NCI-H345 (cell line): Measurements from ENCODE around the gene MTHFD1L.
"Not testable (repeated sequence)": the region's sequence is repeated elsewhere in the genome, so short reads cannot be mapped to it uniquely, and the experiment has no call there.

Experiments
- DNase-seq: peaks from one replicate; lab custom pipeline; 2025; lab: John Stamatoyannopoulos, UW

The MTHFD1L gene

GRCh38 chr6:151095538-151096254 lies 230.2 kb downstream of the MTHFD1L start:
- DNase-seq, result no peak

DNA sequence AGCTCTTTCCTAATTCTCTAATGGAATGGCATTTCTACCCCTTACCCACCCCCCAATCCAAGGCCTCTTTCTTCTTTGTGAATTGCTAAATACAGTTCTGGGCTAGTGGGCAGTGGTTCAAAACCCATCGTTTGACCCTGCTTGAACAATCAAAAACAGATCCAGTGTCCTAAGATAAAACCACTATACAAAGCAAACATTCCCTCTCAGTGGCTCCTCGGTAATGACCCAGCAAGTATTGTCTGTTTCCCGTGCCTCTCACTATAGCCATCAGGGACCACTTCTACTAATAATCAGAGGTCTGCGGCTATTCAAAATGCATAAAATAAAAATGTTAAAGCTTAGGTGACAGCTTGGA lies 230.7 kb downstream of the MTHFD1L start:
- DNase-seq, result no peak

DNA sequence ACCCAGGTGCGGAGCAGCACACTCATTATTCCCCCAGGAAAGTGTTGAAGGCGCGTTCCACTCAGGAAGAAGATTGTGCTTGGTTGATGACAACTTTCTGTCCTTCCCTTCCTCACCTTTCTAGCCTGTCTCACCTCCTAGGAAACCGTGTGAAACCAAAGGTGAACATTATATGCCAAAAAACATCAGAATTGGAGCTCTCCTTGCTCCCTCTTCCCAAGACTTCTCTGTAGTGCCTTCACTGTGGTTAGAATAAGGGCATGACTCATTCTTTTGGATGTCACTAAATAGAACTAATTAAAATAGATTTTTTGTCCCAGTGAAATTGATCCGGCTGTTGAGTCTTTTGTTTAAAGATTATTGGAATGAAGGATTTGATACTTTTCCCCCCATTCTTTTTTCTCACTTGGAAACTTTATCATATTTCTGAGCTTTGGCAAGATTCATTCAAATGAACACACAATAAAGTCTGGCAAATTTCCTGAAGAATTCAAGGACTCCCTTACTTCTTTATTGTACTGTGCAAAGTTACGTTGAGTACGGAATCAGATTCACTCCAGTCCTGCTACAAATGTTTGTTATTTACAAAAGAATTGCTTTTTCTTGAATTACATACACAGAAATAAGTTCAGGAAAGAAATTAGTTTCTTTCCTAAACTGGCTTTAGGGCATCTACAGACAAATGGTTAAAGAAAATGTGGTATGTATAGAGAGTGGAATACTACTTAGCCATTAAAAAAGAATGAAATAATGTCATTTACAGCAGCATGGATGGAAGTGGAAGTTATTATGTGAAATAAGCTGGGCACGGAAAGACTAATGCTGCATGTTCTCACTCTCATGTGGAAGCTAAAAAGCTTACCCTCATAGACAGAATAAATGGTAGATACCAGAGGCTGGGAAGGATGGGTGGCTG lies 231.4 kb downstream of the MTHFD1L start:
- DNase-seq, result no peak

DNA sequence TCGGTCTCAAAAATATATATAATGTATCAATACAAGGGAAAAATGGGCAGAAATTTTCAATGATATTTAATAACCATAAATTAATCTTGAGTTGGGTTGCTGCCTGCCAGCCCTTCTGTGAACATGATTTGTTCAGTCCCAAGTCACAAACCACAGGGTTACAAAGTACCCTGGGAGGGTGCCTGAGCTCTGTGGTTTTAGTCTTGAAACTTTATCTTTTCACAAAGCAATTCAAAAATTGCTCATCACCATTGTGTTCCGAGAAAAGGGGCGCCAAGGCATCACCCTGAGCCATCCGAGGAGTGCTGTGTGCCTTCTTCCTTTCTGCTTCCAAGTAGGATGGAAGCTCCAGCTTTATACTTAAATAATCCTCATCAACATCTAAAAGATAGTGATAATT lies 232.7 kb downstream of the MTHFD1L start:
- DNase-seq, result no peak

DNA sequence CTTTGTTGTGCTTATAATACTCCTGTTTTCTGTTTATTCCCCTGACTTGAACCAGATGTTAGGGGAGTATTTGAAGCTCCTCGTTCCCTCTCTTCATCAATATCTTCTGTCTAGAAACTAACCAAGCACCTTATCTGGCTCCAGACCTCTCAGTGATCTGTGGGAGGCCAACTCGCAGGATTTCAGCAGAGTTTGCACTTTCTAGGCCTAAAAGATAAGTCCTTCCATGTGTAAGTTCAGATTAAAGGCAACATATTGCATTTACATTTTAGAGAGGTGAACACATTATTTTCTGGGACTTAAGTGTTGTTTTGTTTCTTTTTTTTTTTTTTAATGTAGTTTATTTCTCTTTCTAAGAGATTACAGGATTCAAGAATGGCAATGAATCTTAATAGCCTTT lies 234.8 kb downstream of the MTHFD1L start:
- no peak for DNase-seq

- no peak for DNase-seq
Measured at GRCh38 chr6:151101161-151101815, 235.8 kb downstream of the MTHFD1L start.

DNA sequence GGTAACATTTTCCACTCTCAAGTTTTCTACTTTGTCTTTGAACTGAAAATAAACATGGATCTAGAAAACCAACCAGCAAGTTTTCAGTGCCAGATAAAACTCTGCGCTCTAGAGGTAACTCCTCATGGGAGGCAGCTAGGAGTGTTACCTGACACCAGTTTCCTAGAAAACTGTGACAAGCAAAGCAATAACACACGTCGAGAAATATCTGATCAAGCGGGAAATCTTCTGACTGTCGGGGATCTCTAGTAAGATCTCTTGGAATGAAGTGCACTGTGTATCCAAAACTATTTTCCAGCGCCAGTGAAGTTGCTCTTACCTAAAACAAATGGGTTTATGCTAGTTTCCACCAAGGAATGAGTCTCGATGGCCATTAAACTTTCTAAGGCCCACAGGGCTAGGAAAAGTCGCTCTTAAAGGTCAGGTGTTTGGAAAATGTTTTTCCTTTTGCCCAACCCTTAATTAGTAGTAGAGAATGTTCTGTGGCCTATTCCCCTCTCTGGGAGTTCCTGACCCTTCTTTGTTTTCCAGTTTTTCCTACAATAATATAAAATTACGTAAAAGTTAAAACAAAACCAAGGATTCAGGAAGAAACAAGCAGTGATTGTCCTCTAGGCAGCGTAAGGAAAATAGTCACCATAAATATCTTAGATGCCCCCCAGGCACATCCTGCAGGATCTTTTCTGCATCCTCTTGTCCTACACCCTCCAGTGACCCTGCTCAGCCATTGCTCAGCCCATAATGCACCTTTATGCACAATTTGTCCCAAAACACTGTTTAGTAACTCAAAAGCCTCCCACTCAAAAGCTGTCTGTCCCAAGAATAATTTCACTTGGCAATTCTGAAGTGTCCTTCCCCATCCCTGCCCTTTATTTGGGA lies 236.6 kb downstream of the MTHFD1L start:
- DNase-seq, result no peak

DNA sequence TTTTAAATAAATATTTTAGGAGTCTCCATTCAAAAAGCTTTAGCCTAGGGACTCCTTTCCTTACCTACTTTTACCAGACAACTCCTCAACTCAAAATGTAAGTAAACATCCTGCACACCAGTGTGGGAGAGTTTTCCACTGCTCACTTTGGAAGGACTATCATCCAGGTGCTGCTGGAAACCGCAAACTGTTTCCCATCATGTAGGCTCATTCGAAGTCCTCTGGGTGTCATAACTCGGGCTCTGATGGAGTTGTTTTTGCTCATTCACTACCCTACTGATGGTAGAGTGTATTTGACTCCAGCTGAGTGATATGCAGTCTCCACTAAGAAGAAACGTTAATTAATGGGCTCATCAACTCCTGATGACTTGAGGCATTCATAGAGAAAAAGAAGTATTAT lies 237.8 kb downstream of the MTHFD1L start:
- no peak for DNase-seq

DNA sequence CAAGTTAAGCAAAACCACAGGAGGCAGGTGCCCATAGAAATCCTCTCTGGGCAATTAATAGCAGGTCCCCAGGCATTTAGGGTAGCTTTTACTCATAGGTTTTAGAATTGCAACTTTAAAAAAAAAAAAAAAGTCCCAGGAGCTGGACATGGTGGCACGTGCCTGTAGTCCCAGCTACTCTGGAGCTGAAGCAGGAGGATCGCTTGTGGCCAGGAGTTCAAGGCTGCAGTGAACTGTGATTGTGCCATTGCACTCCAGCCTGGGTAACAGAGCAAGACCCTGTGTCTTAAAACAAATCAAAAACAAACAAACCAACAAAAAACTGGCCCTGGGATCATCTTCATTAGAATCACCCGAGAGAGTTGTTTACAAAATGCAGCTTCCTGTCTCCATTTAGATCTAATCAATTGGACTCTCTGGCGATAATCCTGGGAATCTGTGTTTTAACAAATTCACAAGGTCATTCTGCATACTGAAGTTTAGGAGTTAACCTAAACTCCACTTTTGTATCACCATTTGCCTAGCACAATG lies 242.5 kb downstream of the MTHFD1L start:
- no peak for DNase-seq

- no peak for DNase-seq
Measured at GRCh38 chr6:151108548-151108947, 243.0 kb downstream of the MTHFD1L start.

DNA sequence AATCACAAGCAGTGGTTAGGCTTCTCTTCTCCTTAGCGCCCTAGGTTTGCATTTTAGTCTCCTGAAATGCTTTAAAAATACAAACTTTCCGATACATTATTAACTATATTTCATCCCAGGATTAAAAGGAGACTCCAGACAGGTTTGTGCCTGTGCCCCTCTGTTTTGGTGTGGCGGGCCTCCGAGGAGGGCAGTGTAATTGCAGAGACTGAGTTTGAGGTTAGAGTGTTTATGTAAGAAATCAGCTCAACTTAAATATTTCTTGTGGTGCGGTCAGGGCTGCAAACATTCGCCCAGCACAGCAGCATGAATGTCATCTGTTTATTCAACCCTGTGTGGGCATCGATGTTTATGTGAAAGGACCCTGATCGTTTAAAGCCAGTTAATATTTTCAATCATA lies 243.9 kb downstream of the MTHFD1L start:
- no peak for DNase-seq

DNA sequence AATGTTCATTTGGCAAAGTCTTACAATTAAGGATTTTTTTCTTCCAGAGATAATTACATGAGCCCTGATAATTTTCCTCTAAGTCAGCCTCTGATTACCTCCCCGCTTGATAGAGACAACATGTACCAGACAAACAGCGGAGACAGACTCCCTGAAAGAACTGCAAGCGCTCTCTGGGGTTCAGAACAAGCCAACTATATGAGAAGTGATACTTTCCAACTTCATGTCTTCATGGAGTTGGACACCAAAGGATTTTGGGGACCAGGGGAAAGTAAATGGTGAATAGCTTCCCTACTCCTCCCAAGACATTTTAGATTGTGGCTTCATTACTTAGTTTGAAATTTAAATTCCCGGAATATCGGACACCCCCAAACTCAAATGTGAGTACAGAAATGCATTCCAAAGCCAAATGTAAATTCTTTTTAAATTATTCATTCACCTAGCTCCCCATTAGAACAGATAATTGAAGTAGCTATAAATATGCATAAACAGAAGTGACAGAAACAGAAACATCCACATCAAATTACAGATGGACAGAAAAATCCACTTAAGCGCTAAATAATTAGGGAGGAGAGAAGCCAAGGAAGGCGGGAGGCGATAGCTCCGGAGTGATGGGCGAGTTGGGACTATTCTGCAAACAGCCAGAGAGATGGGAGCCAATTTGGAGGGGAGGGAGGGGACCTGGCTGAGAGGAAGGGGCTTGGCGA lies 244.5 kb downstream of the MTHFD1L start:
- DNase-seq, result no peak

DNA sequence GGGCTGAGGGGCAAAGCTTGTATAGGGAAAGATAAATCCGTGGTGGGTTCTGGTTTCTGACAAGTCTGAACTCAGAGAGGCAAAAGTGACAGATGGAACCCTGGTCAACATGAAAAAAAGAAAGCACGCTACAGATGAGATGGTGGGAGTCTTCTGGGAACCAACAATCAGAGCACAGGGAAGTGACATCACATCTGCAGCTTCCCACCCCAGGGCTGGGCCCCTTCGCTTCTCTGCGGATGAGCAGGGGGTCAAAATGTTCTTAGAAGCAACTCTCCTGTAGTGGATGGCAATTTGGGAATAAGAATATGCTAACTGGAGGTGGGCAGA lies 245.0 kb downstream of the MTHFD1L start:
- DNase-seq, result no peak

GRCh38 chr6:151111670-151112069 lies 246.2 kb downstream of the MTHFD1L start:
- no peak for DNase-seq

DNA sequence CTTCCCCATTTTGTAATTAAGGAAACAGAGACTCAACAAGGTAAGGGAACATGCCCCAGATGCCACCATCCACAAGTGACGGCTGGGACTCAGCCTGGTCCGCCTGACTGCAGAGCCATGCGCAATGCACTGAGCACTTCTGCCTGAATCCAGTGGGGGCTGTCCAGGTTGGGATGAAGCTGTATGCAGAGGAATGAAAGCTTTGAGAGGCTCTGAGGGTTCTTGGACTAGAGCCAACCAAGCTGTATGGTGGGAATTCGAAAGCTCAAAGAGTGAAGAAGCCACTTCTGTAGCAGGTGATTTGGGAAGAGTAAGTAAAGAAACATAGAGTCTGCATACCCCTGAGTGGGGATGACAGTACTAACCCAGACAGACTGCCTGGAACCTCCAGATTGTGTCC lies 246.6 kb downstream of the MTHFD1L start:
- no peak for DNase-seq

GRCh38 chr6:151112884-151113283 lies 247.4 kb downstream of the MTHFD1L start:
- DNase-seq, result not testable (repeated sequence)

GRCh38 chr6:151113641-151114040 lies 248.1 kb downstream of the MTHFD1L start:
- DNase-seq, result no peak

- no peak for DNase-seq
Measured at GRCh38 chr6:151118461-151119123, 253.1 kb downstream of the MTHFD1L start.

DNA sequence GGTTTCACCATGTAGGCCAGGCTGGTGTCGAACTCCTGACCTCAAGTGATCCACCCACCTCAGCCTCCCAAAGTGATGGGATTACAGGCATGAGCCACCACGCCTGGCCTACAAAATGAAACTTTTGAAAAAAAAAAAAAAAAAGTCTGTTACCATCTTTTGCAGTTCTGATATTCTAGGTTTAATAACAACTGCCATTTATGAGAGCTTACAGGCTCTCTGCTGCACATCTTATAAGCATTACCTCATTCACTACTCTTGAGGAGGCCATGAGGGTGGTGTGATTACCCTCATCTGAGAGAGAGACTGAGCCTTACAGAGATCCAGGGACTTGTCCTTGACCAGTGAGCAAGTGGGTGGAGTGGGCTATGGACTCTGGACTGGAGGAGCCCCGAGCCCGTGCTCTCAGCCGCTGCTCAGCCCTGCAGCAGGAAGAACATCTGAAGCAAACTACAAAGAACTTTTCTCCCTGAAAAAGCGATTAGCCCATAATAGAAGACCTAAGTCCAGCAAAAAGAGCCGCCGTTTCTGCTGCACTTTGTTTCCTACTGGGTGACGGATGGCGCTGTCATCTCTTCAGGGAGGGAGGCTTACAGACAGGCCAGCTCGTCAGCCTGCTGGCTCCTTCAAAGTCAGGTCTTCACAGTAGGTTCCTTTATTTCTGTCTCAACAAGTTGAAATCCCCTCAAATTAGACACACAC lies 254.5 kb downstream of the MTHFD1L start:
- DNase-seq, result no peak

DNA sequence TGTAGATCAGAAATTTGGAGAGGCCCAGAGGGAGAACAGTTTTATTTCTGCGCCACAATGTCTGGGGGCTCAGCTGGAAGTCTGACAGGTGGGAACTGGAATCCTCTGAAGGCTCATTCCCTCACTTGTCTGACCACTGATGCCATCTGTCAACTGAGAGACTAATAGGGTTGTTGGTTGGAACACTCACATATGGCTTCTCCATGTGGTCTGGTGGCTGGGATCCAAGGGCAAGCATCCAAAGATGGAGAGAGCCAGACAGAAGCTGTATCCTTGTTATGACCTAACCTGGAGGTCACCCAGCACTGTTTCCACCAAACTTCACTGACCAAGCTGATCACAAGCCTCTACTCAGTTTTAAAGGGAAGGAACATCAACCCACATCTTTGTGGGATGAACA lies 256.4 kb downstream of the MTHFD1L start:
- DNase-seq, result no peak
